HG03520 (cell line): ENCODE results near the gene TAB2.

Experiments used
- ATAC-seq: cut with Tn5 transposase; IDR thresholded peaks from one replicate; pipeline ENCODE4 v1.9.1; 2021; ENCODE audit warnings: mild to moderate bottlenecking, moderate library complexity; ENCODE audit not compliant: unreplicated experiment

Gene TAB2

GRCh38 chr6:149405823-149406765 is 88.6 kb downstream of the TAB2 start:
- ATAC-seq: no peak

- no peak for ATAC-seq
Measured at GRCh38 chr6:149409617-149410016, 92.1 kb downstream of the TAB2 start.

DNA sequence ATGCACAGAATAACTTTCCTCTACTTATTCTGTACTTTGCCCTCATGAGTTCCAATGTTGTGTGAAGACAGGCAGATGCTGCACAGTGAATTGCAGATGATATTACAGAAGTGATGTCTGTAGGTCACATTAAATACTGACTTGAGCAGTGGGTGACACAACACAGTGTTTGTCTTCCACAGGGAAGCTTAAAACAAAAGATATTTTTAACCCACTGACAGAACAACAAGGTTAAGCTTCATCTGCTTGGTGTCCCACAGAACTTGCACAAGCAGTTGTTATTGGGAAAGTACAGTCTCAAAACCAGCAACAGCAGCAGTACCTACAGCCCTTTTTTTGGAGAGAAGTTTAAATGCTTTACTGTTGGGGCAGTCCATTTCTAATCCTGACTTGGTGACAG is 93.0 kb downstream of the TAB2 start:
- no peak for ATAC-seq

GRCh38 chr6:149414009-149414408 is 96.5 kb downstream of the TAB2 start:
- no peak for ATAC-seq

GRCh38 chr6:149414821-149415220 is 97.3 kb downstream of the TAB2 start:
- no peak for ATAC-seq

DNA sequence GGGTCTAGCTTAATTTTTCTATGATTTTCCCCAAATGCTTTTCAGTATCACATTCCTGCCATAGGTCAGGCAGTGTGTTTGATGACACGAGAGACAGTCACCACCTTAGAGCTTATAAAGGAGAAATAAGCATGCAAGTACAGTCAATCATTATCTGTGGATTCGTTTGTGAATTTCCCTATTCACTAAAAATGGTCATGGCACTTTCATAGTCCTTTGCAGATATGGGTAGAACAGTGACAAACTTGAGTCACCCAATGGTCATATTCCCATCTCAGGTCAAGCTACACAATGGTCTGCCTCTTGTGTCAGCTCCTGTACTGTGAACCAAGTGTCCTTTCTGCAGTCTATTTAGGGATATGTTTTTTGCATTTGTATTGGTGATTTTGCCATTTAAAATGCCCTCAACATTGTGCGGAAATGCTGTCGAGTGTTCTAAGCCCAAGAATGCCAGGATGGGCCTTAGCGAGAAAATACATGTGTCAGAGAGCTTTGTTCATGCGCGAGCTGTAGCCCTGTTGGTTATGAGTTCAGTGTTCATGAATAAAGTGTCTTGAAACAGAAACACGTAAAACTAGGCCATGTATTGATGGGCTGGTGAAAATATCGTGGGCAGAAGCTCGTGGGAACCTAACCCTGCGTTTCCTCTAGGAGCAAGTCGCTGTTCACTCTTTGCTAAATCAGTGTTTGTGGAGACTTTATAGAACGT is 102.3 kb downstream of the TAB2 start:
- ATAC-seq: no peak

DNA sequence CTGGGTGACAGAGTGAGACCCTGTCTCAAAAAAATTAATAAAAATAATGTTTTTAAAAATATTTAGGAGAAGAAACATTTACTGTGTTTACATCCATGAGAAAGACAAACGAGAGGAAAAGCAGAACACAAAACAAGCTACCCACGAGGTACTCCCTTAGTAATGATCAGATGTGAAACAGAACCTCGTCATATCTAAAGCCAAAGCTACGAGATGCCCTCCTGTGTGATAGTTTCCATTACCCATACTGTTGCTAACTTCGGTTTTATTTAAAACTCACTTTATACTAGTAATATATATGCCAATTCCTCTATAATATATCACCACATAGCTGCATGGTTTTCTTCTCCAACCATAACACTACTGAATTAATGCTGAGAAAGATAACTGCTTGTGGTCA is 103.6 kb downstream of the TAB2 start:
- ATAC-seq: no peak

DNA sequence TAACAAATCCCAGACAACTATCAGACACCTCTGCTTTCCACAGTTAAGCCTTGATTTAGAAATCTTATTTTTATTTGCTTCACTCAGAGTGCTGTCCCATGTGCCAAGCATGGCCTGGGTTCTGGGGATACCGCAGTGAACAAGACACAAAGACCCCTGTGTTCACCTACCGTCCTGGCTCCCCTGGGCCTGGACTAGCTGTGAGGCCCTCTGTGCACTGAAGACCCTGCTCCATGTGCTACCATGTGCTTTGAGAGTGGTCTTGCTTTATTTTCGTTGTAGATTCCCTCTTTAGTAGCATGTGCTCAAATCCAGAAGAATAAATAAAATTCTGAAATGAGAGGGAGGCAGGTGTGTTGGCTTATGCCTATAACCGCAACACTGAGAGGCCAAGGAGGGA is 105.1 kb downstream of the TAB2 start:
- ATAC-seq: no peak

DNA sequence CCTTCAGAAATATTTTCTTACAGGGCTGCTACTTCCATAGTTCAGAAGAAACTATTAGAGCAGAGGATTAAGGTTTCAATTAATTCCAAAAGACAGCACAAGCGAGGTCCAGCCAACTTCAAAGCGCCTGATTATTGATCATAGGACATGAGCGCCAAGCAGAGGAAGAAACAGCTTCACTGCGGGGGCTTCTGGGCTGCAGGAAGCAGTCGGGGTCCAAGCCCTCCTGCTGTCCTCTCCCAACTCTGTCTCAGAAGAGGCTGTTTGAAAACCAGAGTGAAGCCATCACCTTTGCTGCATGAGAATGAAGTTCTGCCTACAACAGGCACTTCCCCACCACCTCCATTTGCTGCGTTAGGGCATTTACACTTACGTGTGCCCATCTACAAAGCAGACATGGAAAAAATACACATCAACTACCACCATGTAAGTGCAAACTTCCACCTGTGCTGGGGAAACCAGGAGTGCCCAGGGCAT is 106.5 kb downstream of the TAB2 start:
- ATAC-seq: no peak

DNA sequence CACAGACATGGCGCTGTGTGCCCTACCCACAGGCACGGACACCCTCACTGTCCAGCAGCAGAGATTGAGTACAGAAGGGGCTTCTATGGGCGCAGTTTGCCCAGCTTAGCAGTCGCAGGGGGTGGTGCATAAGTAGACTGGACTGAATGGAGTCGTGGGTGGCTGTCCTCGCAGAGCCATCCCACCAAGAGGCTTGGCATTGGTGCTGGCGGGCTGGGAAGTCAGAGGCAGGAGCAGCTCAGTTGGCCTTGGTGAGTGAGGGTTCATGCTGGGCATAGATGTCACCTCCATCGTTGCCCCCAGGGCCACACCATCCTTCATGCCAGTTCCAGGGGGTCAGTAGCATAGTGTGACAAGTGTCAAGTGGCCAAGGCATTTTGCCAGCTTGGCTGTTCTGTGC is 107.7 kb downstream of the TAB2 start:
- no peak for ATAC-seq

GRCh38 chr6:149425754-149426153 is 108.2 kb downstream of the TAB2 start:
- no peak for ATAC-seq

DNA sequence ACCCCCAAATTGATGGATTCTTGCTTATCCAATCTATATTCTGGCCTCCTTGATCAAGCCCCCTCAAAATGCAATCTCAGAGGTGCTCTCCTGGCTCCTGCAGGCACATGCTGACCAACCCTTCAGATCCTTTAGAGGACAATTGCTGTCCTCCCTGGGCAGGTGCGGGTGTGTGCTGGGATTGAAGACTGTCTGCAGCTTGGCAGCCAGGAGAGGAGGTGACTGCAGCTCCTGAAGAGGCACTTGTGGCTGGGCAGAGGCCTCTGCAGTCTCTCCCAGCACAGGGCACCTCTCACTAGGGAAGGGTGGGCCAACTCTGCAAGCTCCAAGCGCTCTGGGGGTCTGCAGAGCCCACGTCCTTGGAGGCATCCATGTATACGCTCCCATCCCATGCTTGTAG is 111.1 kb downstream of the TAB2 start:
- ATAC-seq: no peak

- ATAC-seq: no peak
Measured at GRCh38 chr6:149429427-149430360, 112.2 kb downstream of the TAB2 start.

DNA sequence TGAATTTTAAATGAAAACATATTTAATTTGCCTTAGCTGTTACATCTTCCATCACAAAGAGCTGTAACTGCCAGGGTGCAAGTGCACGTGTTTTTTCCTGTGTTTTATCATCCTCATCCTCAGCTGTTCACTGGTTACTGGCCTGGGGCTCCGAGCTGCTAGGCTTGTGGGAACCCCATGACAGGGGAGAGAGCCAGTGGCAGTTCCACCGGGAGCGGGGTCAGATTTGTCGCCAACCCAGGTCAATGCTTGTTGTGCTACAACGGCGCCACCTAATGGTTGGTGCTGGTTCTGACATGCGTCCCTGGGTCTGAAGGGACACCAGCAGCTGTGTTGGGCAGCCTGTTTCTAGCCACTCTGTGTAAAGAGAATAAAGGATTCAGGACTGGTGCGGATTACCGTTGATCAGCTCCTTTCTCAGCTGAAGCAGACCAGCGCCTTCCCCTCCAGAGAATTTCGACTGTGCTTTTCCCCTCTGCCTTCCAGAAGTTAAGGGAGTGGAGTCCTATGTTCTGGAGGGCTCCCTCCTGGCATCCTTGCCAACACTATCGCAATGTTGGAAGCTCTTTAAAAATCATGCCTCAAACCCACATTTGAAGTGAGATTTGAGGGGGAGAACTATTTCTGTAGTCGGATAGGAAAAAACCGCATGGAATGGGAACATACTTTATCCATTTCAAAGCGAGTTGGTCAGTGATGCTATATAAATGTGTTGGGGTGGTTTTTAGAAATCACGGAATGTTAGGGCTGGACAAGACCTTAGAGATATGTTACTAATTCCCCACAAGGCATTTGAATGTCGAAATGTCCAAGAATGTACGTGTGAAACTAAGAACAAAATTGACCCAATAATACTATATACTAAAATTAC is 114.6 kb downstream of the TAB2 start:
- ATAC-seq: no peak

GRCh38 chr6:149433405-149433804 is 115.9 kb downstream of the TAB2 start:
- no peak for ATAC-seq

- ATAC-seq: no peak
Measured at GRCh38 chr6:149433881-149434280, 116.4 kb downstream of the TAB2 start.

GRCh38 chr6:149435919-149436586 is 118.5 kb downstream of the TAB2 start:
- no peak for ATAC-seq

GRCh38 chr6:149436647-149437046 is 119.1 kb downstream of the TAB2 start:
- ATAC-seq: no peak

DNA sequence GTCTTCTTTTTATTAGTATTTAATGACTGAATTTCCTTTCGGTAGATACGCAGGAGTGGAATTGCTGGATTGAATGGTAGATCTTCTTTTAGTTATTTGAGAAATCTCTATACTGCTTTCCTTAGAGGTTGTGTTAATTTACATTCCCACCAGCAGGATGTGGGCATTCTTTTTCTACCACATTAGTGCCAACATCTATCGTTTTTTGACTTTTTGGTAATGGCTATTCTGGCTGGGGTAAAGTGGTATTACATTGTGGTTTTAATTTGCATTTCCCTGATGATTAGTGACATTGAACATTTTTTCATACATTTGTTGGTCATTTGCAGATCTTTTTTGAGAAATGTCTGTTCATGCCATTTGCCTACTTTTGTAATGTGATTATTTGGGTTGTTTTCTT is 119.7 kb downstream of the TAB2 start:
- no peak for ATAC-seq
